Kidney (tissue), 14 donors: Measurements from ENCODE around the gene TEX38. TPM values are rescaled to one million over a fixed set of nuclear protein-coding genes. Genes with fewer than 3 reads are reported as not detected.
"Not testable (repeated sequence)": the region's sequence is repeated elsewhere in the genome, so short reads cannot be mapped to it uniquely, and the experiment has no call there.

Experiments
- DNase-seq, 5 donors: peaks; one replicate each; pipeline ENCODE4 v3.0.0-alpha.2; 2013 to 2020
- FAIRE-seq: peaks from 2 replicates; lab custom pipeline; 2012; peaks lifted over from hg19 to GRCh38; lab: Jason Lieb, UNC
- H3K27ac ChIP-seq, 2 donors: one replicate each; pipeline ENCODE4 v1.7.0; 2013; ENCODE audit warnings: low read depth in 2 of 2, low read length in 2 of 2, inconsistent platforms in 1 of 2
- H3K27me3 ChIP-seq: one replicate; pipeline ENCODE4 v1.7.1; 2013; ENCODE audit warnings: low read length, inconsistent platforms; ENCODE audit not compliant: control insufficient read depth, insufficient read depth
- H3K36me3 ChIP-seq, 3 donors: one replicate each; pipeline versions ENCODE4 v1.7.0 to v1.7.1; 2013; ENCODE audit warnings: low read length in 3 of 3, control low read depth in 1 of 3, inconsistent platforms in 1 of 3; ENCODE audit not compliant: insufficient read depth in 3 of 3, control insufficient read depth in 2 of 3
- H3K4me1 ChIP-seq, 3 donors: one replicate each; pipeline versions ENCODE4 v1.7.0 to v1.7.1; 2013; ENCODE audit warnings: low read length in 3 of 3, inconsistent platforms in 1 of 3, low read depth in 1 of 3; ENCODE audit not compliant: control insufficient read depth in 2 of 3, insufficient read depth in 2 of 3
- H3K4me3 ChIP-seq, 3 donors: one replicate each; pipeline versions ENCODE4 v1.7.0 to v1.8.1; 2013; ENCODE audit warnings: low read length in 3 of 3, control low read depth in 1 of 3, inconsistent platforms in 1 of 3
- H3K9ac ChIP-seq, 3 donors: one replicate each; pipeline versions ENCODE4 v1.7.0 to v1.7.1; 2013; ENCODE audit warnings: low read length in 3 of 3, control low read depth in 1 of 3, inconsistent platforms in 1 of 3
- H3K9me3 ChIP-seq, 3 donors: one replicate each; pipeline versions ENCODE4 v1.7.0 to v1.7.1; 2013; ENCODE audit warnings: low read length in 3 of 3, control low read depth in 1 of 3, inconsistent platforms in 1 of 3; ENCODE audit not compliant: control insufficient read depth in 2 of 3, insufficient read depth in 1 of 3
- CTCF ChIP-seq: IDR thresholded peaks from 3 replicates; pipeline ENCODE4 v1.5.1; 2012; ENCODE audit warnings: mild to moderate bottlenecking, moderate library complexity, borderline replicate concordance; ENCODE audit not compliant: insufficient read depth; ENCODE audit errors: extremely low read depth
- intact Hi-C: fragments of 100-400 bp; cut with DNase I; formaldehyde crosslinking; loops from one replicate; pipeline ENCODE4 v1.11.1; 2022
- polyA plus RNA-seq: library from polyadenylated mRNA; stranded (reverse); fragments of 350-450 nt; fragmentation: Illumina TruSeq; extraction: RNeasy Lipid Tissue Mini Kit (QIAGEN cat#74804); gene quantifications from one replicate; pipeline ENCODE4 v1.2.3, GENCODE V29; 2014; ENCODE audit warnings: low read depth, low replicate concordance; ENCODE audit not compliant: insufficient read depth
- total RNA-seq: library from RNA; stranded (reverse); fragmentation: NEBNext Ultra II Directional; extraction: Animal tissue kit (Norgen Biotek cat#: 25700); gene quantifications from one replicate; pipeline ENCODE4 v1.2.1, GENCODE V29; 2021
- donor health status: control.
- donor health status: control.
- donor health status: control.
- donor health status: control.
- donor health status: control.
- donor health status: DM: yes; HTN: yes; CAD: no.
- donor health status: Normal renal cell carcinoma (clear cell type).

TEX38 gene
- total and polyA plus RNA-seq, 2 donors from 2014 or later: 0.35 TPM; not detected in 1

GRCh38 chr1:46654012-46654411 lies 17.6 kb upstream of the TEX38 start:
- no peak for FAIRE-seq
- no peak for TF ChIP-seq CTCF
- intact Hi-C loops: no loop called here
- no peak overlapping the region for H3K9ac ChIP-seq
- peaks cover 0 to 10% (median 3%) of the 10 kb centered on the region in 3 donors for H3K9me3 ChIP-seq
- no peak overlapping the region for H3K27ac ChIP-seq
- no peak overlapping the region for H3K4me3 ChIP-seq
- DNase-seq: peak in 1 of 5 donors; percentile 36
- no peaks in the 10 kb centered on the region for H3K27me3 ChIP-seq
- no peaks in the 10 kb centered on the region for H3K4me1 ChIP-seq
- H3K36me3 ChIP-seq: peaks cover 11 to 30% (median 17%) of the 10 kb centered on the region in 3 donors

- intact Hi-C loops, DNase-seq, H3K9me3 ChIP-seq, H3K27me3 ChIP-seq, H3K27ac ChIP-seq, FAIRE-seq, H3K4me1 ChIP-seq, H3K4me3 ChIP-seq, H3K9ac ChIP-seq: not testable (repeated sequence)
- H3K36me3 ChIP-seq: peaks cover 11 to 30% (median 15%) of the 10 kb centered on the region in 3 donors
Measured at GRCh38 chr1:46654698-46655097, 17.0 kb upstream of the TEX38 start.

- Histone ChIP-seq H3K4me3 (no peak overlapping the region), H3K27me3 (no peaks in the 10 kb centered on the region), H3K4me1 (no peaks in the 10 kb centered on the region), H3K27ac (no peak overlapping the region), H3K9ac (no peak overlapping the region), H3K9me3 (no peaks in the 10 kb centered on the region), H3K36me3 (peaks cover 10 to 21% (median 11%) of the 10 kb centered on the region in 3 donors)
- no peak for DNase-seq
- intact Hi-C loops: no loop called here
- no peak for TF ChIP-seq CTCF
- no peak for FAIRE-seq
Measured at GRCh38 chr1:46655848-46656247, 15.8 kb upstream of the TEX38 start.

- no peak for FAIRE-seq
- Histone ChIP-seq H3K9me3 (no peaks in the 10 kb centered on the region), H3K4me1 (no peaks in the 10 kb centered on the region), H3K36me3 (peaks cover 10 to 21% (median 11%) of the 10 kb centered on the region in 3 donors), H3K4me3 (no peak overlapping the region), H3K27ac (no peak overlapping the region), H3K27me3 (no peaks in the 10 kb centered on the region), H3K9ac (no peak overlapping the region)
- no peak for TF ChIP-seq CTCF
- intact Hi-C loops: no loop called here
- DNase-seq: no peak
Measured at GRCh38 chr1:46656643-46657042, 15.0 kb upstream of the TEX38 start.
